ENCODE results near the gene DHRS3.

The DHRS3 gene

GRCh38 chr1:12596007-12596821 is 21.8 kb downstream of the DHRS3 start:
- no peak for DNase-seq (ENCODE audit: low read depth)

- DNase-seq (ENCODE audit: low read depth): no peak
Measured at GRCh38 chr1:12595757-12596006, 22.3 kb downstream of the DHRS3 start.

GRCh38 chr1:12594966-12595756 is 22.8 kb downstream of the DHRS3 start:
- DNase-seq (ENCODE audit: low read depth): no peak

GRCh38 chr1:12594490-12594889 is 23.5 kb downstream of the DHRS3 start:
- DNase-seq (ENCODE audit: low read depth): no peak

- no peak for DNase-seq (ENCODE audit: low read depth)
Measured at GRCh38 chr1:12593621-12594066, 24.4 kb downstream of the DHRS3 start.

GRCh38 chr1:12592496-12592895 is 25.5 kb downstream of the DHRS3 start:
- no peak for DNase-seq (ENCODE audit: low read depth)

GRCh38 chr1:12591267-12591938 is 26.6 kb downstream of the DHRS3 start:
- no peak for DNase-seq (ENCODE audit: low read depth)

- no peak for DNase-seq (ENCODE audit: low read depth)
Measured at GRCh38 chr1:12588695-12589094, 29.3 kb downstream of the DHRS3 start.

- no peak for DNase-seq (ENCODE audit: low read depth)
Measured at GRCh38 chr1:12587981-12588640, 29.9 kb downstream of the DHRS3 start.

- no peak for DNase-seq (ENCODE audit: low read depth)
Measured at GRCh38 chr1:12585951-12586942, 31.8 kb downstream of the DHRS3 start.

GRCh38 chr1:12585536-12585935 is 32.5 kb downstream of the DHRS3 start:
- no peak for DNase-seq (ENCODE audit: low read depth)

GRCh38 chr1:12584900-12585525 is 33.0 kb downstream of the DHRS3 start:
- no peak for DNase-seq (ENCODE audit: low read depth)

- no peak for DNase-seq (ENCODE audit: low read depth)
Measured at GRCh38 chr1:12583484-12583883, 34.5 kb downstream of the DHRS3 start.

GRCh38 chr1:12582649-12583048 is 35.4 kb downstream of the DHRS3 start:
- DNase-seq (ENCODE audit: low read depth): no peak

- no peak for DNase-seq (ENCODE audit: low read depth)
Measured at GRCh38 chr1:12581179-12581578, 36.8 kb downstream of the DHRS3 start.

- no peak for DNase-seq (ENCODE audit: low read depth)
Measured at GRCh38 chr1:12580054-12580887, 37.7 kb downstream of the DHRS3 start.

- DNase-seq (ENCODE audit: low read depth): no peak
Measured at GRCh38 chr1:12578860-12579422, 39.1 kb downstream of the DHRS3 start.

GRCh38 chr1:12577020-12577419 is 41.0 kb downstream of the DHRS3 start:
- DNase-seq (ENCODE audit: low read depth): no peak

- DNase-seq (ENCODE audit: low read depth): no peak
Measured at GRCh38 chr1:12574757-12575139, 43.3 kb downstream of the DHRS3 start.
